Glomerular visceral epithelial cell (primary cell): ENCODE data around the gene GPR6.

ENCODE experiments used
- DNase-seq: peaks from one replicate; pipeline ENCODE4 v3.0.0-alpha.2; 2016; ENCODE audit errors: extremely low spot score

The GPR6 gene

DNA sequence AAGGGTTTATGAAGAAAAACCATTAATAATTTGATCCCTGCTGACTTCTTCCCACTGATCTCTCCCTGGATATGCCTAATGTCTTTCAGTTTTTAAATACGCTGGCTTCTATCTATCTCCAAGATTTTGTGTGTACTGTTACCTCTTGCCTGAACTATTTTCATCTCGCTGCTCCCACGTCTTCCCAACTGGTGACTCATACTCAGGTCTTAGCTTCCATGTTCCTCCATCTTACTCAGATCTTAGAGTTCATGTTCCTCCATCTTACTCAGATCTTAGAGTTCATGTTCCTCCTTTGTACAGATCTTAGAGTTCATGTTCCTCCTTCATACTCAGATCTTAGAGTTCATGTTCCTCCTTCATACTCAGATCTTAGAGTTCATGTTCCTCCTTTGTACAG lies 21.6 kb downstream of the GPR6 start:
- DNase-seq = no peak

DNA sequence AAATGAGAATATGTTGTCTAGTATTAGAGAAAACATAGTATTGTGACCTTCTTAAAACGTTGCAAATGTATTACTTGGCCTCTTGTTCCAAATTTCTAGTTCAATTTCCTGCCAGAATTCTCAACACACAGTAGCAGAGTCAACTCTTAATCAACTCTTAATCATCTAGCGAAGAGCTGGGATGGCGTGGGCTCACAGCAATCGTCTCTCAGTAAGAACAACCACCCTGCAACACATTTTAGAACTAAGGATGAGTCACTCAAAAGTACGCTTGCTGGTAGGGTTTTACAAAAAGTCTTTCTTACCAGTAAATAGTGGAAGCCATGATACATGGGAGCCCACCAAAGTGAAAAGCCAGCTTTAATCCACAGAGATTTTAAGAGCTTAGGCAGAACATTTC lies 24.6 kb downstream of the GPR6 start:
- no peak for DNase-seq

GRCh38 chr6:110013386-110013785 lies 35.3 kb downstream of the GPR6 start:
- no peak for DNase-seq

DNA sequence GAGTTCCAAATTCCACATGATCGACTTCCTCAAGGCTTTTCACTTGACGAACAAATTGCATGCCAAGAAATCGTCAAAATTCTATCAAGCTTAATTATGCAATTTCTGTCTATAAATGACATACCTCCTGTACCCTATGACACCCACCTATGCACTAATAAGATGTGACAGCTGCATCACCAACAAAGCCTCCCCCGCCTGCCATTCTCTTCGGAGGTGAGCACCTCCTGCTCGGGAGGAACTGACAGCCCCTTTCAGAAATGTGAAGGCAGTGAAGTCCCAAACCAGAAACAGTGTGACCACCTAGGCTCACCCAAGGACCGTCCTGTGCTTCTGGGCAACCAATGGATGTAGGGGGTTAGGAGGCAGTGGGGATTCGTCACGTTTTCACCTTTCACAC lies 37.1 kb downstream of the GPR6 start:
- DNase-seq = no peak

- no peak for DNase-seq
Observed at GRCh38 chr6:110017306-110017705, 39.2 kb downstream of the GPR6 start.

DNA sequence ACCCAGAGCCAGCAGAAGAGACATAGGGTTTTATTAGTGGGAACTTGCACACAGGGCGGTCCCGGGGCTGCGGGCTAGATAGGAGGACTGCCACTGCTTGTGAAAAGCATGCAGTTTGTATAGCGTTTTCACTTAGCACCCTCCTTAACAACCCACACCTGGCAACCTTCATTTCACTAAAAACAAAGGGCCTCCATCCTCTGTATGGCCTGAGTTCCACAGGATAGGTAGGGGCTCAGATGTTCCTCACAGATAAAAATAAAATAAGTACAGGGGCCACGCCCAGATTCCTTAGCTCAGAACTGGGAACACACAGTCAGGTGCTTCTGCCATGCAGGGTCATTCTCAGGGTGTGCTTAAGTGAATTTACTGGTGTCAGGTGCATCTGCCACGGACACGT lies 39.8 kb downstream of the GPR6 start:
- no peak for DNase-seq

DNA sequence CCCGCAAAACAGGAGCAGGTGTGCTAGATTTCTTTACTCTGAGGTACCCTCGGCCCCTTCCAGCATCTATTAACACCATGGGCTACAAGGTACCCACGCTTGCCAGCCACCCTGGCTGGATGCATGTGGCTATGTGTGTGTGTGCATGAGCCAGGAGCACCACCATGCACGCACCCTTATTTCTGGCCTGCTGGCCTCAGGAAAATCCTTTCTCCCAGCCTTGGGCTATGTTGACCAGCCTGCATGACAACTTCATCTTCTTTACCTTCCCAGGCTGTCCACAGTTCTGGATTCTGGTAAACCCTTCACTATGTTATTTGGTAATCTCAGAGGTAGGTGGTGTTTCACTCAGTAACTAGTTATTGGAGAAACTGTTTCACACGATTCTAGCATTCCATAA lies 40.4 kb downstream of the GPR6 start:
- no peak for DNase-seq

DNA sequence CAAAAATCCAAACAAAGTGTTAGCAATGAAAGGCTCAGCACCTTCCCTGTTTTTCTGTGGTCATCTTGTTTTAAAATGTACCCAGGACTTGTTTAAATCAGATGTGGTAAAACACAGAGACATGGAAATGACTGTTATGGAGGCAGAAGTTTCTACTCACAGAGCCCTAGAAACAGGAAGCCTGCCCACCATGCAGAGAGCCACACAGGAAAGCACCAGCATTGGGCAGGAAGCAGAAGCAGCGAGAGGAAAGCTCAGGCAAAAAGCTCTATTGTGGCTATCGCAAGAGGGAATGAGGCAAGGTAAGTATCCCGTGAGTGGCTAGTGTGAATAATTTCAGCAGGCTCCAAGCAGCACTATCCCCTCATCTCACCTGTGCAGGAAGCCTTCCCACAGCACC lies 42.8 kb downstream of the GPR6 start:
- no peak for DNase-seq

DNA sequence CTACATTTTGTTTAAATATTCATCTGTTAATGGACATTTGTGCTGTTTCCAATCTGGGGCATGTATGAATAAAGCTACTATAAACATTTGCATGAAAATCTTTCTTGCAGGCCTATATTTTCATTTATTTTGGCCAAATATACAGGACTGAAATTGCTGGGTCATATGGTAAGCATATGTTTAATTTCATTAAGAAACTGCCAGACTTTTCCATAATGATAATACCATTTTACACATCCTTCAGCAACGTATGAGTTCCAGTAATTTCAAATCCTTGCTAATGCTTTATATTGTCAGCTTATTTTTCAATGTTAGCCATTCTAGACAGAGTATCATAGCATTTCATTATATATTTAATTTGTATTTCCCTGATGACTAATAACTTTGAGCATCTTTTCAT lies 51.0 kb downstream of the GPR6 start:
- DNase-seq = no peak
